Measurements from ENCODE around the gene SERGEF. TPM values are rescaled to one million over a fixed set of nuclear protein-coding genes. Genes with fewer than 3 reads are reported as not detected.
A peak's percentile ranks its signal among the peaks of the same experiment; 100 is the strongest.

SERGEF gene
- polyA plus RNA-seq, 1 experiment = 18.1 TPM

DNA sequence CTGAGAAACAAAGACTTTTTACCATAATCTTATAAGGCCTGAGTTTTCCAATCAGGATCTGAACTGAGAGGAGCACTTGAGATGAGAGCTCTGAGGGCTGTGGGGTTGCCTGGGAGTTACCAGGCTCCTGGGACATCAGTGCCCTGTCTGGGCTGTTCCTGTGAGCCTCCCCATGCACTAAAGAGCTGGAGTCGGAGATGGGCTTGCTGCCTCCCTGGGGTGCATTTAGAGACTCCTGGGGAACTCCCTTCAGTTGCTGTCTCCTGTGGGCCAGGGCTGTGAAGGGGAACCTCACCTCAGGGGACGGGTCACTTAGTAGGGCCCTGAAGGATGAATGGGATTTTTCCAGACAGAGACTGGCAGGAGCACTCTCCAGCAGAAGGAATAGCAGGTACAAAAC, 244.9 kb downstream of the SERGEF start:
- POLR2A ChIA-PET = no interaction called here
- Histone ChIP-seq H3K27me3 (ENCODE audit: control insufficient read depth, insufficient read depth, low read length) (no peaks in the 10 kb centered on the region), H3K9me3 (ENCODE audit: control insufficient read depth, insufficient read depth, low read length) (peaks cover 5% of the 10 kb centered on the region; the same call in 1 of the 2 replicates), H3K27ac (ENCODE audit: low read depth, low read length) (no peak overlapping the region), H3K4me3 (ENCODE audit: low read depth, low read length) (no peak overlapping the region)
- DNase-seq (ENCODE audit: low read depth, low spot score) = no peak
- CTCF ChIA-PET = interaction anchor here (1.8 to 4.5 kb wide), 4 partner anchors 37 to 211 kb away, joined by 7 to 38 read pairs (median 20); no protein-coding TSS in a partner anchor
- TF ChIP-seq, protein P1, sequence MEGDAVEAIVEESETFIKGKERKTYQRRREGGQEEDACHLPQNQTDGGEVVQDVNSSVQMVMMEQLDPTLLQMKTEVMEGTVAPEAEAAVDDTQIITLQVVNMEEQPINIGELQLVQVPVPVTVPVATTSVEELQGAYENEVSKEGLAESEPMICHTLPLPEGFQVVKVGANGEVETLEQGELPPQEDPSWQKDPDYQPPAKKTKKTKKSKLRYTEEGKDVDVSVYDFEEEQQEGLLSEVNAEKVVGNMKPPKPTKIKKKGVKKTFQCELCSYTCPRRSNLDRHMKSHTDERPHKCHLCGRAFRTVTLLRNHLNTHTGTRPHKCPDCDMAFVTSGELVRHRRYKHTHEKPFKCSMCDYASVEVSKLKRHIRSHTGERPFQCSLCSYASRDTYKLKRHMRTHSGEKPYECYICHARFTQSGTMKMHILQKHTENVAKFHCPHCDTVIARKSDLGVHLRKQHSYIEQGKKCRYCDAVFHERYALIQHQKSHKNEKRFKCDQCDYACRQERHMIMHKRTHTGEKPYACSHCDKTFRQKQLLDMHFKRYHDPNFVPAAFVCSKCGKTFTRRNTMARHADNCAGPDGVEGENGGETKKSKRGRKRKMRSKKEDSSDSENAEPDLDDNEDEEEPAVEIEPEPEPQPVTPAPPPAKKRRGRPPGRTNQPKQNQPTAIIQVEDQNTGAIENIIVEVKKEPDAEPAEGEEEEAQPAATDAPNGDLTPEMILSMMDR (IDR thresholded peaks at IDR 0.05; ENCODE audit: low read depth, low read length) = no peak

DNA sequence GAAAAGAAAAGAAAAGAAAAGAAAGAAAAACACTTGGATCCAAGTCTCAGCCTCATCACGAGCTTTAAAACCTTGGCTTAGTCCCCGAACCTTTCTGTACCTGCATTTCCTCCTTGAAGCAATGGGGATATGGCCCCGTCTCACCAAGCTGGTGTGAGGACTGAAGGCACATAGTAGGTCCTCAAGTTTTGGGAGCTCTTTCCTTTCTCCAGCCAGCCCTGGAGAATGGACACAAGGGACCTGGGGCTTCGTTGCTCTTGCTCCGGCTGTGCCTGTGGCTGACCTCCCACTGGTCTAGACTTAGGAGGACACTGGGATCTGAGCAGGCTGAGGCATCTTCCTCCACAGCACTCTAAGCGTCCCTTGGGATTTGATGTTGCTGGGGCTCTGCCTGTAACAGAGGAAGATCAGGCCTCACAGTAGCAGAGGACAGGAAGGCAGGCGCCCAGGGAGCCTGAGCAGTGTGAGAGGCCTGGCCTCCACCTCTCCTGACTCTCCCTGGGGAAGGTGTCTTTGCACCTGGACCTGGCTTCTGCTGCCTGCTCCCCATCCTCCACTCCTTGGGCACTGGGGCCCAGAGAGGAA, 245.5 kb downstream of the SERGEF start:
- no peak overlapping the region for H3K4me3 ChIP-seq (ENCODE audit: low read depth, low read length)
- CTCF ChIA-PET = interaction anchor here (0.6 to 2.3 kb wide), 6 partner anchors 36 to 384 kb away, joined by 3 to 11 read pairs (median 5); no protein-coding TSS in a partner anchor
- TF ChIP-seq, protein P1 (IDR thresholded peaks at IDR 0.05; ENCODE audit: low read depth, low read length) = no peak
- H3K27ac ChIP-seq (ENCODE audit: low read depth, low read length) = no peak overlapping the region
- POLR2A ChIA-PET = no interaction called here
- H3K9me3 ChIP-seq (ENCODE audit: control insufficient read depth, insufficient read depth, low read length) = peaks cover 5% of the 10 kb centered on the region; the same call in 1 of the 2 replicates
- H3K27me3 ChIP-seq (ENCODE audit: control insufficient read depth, insufficient read depth, low read length) = no peaks in the 10 kb centered on the region
- DNase-seq (ENCODE audit: low read depth, low spot score) = no peak

DNA sequence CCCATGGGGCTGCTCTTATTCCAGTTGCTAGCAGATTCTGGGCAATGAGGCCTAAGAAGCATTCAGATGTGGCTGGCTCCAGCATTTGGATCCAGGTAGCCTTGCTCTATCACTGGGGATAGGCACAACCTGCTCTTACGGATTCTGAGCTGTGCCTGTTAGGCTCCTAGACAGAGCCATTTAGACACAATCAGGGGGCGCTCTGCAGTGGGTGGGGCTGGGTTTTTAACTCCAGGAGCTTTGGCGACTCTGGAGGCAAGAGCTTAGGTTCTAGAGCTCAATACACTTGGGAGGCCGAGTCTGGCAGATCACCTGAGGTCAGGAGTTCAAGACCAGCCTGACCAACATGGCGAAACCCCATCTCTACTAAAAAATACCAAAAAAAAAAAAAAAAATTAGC, 246.3 kb downstream of the SERGEF start:
- TF ChIP-seq, protein P1 (IDR thresholded peaks at IDR 0.05; ENCODE audit: low read depth, low read length) = 0 out of 2 replicates have a peak, but pooled peaks have one; percentile 3
- H3K9me3 ChIP-seq (ENCODE audit: control insufficient read depth, insufficient read depth, low read length) = no peaks in the 10 kb centered on the region; the same call in 1 of the 2 replicates
- H3K27ac ChIP-seq (ENCODE audit: low read depth, low read length) = no peak overlapping the region
- no peak for DNase-seq (ENCODE audit: low read depth, low spot score)
- ChIA-PET CTCF (interaction anchor here (0.7 to 2.3 kb wide), 6 partner anchors 36 to 212 kb away, joined by 3 to 11 read pairs (median 8); no protein-coding TSS in a partner anchor), POLR2A (no interaction called here)
- H3K4me3 ChIP-seq (ENCODE audit: low read depth, low read length) = no peak overlapping the region
- H3K27me3 ChIP-seq (ENCODE audit: control insufficient read depth, insufficient read depth, low read length) = no peaks in the 10 kb centered on the region

DNA sequence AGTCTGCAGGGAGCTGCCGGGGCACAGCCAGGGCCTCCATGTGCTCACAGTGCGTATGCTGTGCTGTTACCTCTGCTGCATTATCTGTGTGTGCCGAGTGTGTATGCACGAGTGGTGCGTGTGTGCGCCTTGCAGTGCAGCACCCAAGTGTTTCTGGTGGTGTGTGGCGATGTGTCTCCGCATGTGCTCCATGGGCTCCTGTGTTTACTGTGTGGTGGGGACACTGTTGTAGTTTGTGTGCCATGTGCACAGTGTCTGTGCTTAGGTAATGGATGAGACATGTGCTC, 246.8 kb downstream of the SERGEF start:
- POLR2A ChIA-PET = no interaction called here
- Histone ChIP-seq H3K9me3 (ENCODE audit: control insufficient read depth, insufficient read depth, low read length) (no peaks in the 10 kb centered on the region; the same call in 1 of the 2 replicates), H3K27me3 (ENCODE audit: control insufficient read depth, insufficient read depth, low read length) (no peaks in the 10 kb centered on the region), H3K4me3 (ENCODE audit: low read depth, low read length) (no peak overlapping the region), H3K27ac (ENCODE audit: low read depth, low read length) (no peak overlapping the region)
- no peak for DNase-seq (ENCODE audit: low read depth, low spot score)
- TF ChIP-seq, protein P1 (IDR thresholded peaks at IDR 0.05; ENCODE audit: low read depth, low read length) = no peak
- CTCF ChIA-PET = interaction anchor here (1.8 to 2.3 kb wide), 2 partner anchors 207 to 213 kb away, joined by 9 to 11 read pairs; no protein-coding TSS in a partner anchor

DNA sequence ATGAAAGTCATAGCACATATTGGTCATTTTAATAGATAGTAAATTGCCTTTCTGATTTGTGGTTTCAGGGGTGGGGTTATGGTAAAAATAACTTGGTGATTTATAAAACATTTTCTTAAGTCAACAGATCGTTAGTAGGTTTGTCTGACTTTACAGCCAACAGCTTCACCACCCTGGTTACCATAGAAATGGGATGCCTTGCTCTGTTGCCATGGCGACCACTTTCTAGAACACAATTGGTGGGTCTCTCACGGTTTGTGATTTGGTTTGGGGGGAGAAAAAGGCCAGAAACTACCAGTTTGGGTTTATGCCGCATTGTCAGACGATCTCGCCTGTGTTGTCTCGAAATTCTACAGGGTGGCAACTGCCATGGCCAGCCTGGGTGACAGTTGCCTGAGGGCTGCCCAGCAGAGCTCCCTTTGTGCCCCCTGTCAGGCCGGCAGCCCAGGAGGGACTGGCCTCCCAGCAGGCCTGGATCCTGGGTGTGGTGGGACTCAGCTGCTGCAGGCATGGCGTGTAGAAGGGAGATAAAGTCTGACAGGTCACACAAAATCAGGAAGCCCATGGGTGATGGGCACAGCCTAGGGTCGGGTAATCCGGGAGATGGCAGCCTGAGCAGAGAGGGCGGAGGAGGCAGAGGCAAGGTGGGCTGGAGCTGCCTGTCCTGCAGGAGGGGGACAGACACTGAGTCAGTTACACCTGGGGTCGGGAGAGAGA, 247.3 kb downstream of the SERGEF start:
- Histone ChIP-seq H3K9me3 (ENCODE audit: control insufficient read depth, insufficient read depth, low read length) (no peaks in the 10 kb centered on the region; the same call in 1 of the 2 replicates), H3K4me3 (ENCODE audit: low read depth, low read length) (no peak overlapping the region), H3K27me3 (ENCODE audit: control insufficient read depth, insufficient read depth, low read length) (peaks cover 2% of the 10 kb centered on the region), H3K27ac (ENCODE audit: low read depth, low read length) (no peak overlapping the region)
- POLR2A ChIA-PET = no interaction called here
- CTCF ChIA-PET = interaction anchor here (1.1 to 2.3 kb wide), 2 partner anchors 208 to 216 kb away, joined by 3 to 11 read pairs; no protein-coding TSS in a partner anchor
- no peak for DNase-seq (ENCODE audit: low read depth, low spot score)
- TF ChIP-seq, protein P1 (IDR thresholded peaks at IDR 0.05; ENCODE audit: low read depth, low read length) = no peak

All from AG04450 (cell line).